ENCODE results near the gene ZEB2.

Gene ZEB2

GRCh38 chr2:144519934-144520731, at the start of gene ZEB2:
TSS of gene ZEB2 (minus strand) at chr2:144520119. CDS start at chr2:144517350, 2,769 bp downstream.
- DNase-seq = no peak

DNA sequence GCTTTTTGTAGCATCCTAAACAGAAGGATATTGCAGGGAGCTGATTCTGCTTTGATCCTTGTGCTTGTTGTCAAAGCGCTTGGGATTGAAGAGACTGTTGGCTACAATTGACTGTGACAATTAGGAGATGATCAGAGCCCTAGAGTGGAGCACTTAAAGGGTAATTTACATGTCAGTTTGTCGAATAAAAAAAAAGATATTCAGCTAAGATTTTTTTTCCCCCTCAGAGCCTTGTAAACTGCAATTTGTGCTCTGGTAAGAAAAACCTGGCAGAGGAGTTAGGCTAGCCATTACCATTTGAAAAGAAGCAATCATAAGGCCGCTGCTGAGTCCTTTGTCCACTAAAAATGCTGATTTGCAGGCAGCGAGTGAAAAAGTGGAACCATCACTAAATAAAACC, 47.8 kb upstream of the ZEB2 start:
- DNase-seq = no peak

- no peak for DNase-seq
These were observed 46.5 kb upstream of the ZEB2 start for GRCh38 chr2:144566448-144566847.

GRCh38 chr2:144560251-144560650, 40.3 kb upstream of the ZEB2 start:
- DNase-seq = no peak

GRCh38 chr2:144559681-144560080, 39.8 kb upstream of the ZEB2 start:
- DNase-seq = no peak

- no peak for DNase-seq
These were observed 39.3 kb upstream of the ZEB2 start for GRCh38 chr2:144559242-144559641.

- DNase-seq = no peak
These were observed 34.7 kb upstream of the ZEB2 start for GRCh38 chr2:144554492-144555210.

GRCh38 chr2:144553379-144553778, 33.5 kb upstream of the ZEB2 start:
- DNase-seq = no peak

DNA sequence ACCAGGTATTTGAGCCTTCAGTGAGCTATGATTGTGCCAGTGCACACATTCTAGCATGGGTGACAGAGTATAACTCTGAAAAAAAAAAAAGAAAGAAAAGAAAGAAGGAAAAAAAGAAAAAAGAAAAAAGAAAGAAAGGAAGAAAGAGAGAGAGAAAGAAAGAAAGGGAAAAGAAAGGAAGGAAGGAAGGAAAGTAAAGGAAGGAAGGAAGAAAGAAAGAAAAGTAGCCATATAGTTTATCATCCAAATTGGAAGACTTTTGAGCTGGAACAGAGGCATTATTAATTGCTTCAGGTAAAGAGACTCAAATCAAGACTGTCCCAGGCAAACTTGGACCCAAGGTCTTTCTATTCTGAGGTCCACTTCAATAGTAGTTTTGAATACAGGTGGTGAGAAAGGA, 32.9 kb upstream of the ZEB2 start:
- no peak for DNase-seq

GRCh38 chr2:144550911-144551310, 31.0 kb upstream of the ZEB2 start:
- no peak for DNase-seq

DNA sequence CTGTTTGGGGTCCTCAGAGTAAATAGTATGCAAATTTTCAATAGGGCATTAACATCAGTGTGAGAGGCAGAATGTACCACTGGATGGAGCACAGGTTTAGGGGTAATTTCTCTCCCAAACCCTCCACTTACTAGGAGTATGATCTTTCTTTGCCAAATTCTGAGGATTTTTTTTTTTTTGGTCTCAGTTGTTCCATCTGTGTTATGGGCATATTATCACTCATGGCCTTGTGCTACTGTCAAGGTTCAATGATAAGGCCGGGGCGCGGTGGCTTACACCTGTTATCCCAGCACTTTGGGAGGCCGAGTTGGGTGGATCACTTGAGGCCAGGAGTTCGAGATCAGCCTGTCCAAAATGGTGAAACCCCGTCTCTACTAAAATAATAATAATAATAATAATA, 30.2 kb upstream of the ZEB2 start:
- DNase-seq = no peak

- DNase-seq = no peak
These were observed 28.7 kb upstream of the ZEB2 start for GRCh38 chr2:144548532-144549191.

GRCh38 chr2:144548088-144548487, 28.2 kb upstream of the ZEB2 start:
- DNase-seq = no peak

- no peak for DNase-seq
These were observed 27.6 kb upstream of the ZEB2 start for GRCh38 chr2:144547494-144547893.

DNA sequence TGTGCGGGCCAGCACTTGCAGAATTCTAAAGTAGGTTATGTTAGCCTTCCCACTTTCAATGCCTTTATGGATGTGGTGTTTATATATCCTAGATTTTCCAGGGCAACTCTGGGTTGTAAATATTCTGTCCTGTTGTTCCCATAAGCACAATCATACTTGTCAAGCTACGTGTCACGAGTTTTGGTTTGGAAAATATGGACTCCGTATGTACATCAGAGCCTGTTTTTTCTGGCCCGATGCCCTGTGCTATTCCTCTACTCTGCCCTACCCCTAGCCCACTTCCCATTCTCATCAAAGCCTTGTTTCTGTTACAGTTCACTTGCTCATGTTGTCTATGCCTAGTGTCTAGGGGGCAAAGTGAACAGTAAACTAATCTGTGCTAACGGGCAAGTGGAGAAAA, 27.0 kb upstream of the ZEB2 start:
- DNase-seq = no peak

DNA sequence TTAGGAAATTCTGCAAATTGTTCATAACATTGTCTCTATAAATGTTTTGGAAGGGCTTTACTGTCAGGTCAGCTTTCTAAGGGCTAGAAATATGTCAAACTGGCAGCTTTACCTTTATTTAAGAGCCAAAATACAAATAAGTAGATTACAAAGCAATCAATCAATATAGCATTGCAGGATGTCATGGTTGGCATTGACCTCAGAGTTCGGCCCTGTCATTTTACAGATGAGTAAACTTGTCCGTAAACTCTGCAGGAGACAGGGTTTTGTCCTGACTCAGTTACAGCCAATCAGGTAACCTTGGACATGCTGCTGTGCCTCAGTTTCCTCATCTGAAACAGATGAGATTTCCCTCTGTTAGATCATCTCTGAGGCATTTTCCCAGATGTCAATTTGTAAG, 25.9 kb upstream of the ZEB2 start:
- DNase-seq = no peak

DNA sequence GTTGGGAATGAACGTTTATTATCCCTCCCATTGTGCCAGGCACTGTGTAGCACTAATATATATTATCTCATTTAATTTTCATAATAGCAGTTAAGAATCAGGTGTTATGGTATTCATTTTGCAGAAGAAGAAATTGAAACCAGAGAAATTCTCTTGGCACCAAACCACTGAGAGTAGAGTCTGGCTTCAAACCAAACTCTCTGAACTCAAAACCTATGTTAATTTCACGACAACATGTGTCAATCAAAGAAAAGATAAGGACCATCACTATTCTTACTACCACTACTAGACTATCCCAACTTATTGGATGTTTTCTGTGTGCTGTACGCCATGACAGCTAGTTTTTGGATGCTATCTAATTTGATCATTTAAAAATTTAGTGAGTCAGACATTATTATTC, 24.1 kb upstream of the ZEB2 start:
- DNase-seq = no peak

GRCh38 chr2:144541396-144541795, 21.5 kb upstream of the ZEB2 start:
- no peak for DNase-seq

DNA sequence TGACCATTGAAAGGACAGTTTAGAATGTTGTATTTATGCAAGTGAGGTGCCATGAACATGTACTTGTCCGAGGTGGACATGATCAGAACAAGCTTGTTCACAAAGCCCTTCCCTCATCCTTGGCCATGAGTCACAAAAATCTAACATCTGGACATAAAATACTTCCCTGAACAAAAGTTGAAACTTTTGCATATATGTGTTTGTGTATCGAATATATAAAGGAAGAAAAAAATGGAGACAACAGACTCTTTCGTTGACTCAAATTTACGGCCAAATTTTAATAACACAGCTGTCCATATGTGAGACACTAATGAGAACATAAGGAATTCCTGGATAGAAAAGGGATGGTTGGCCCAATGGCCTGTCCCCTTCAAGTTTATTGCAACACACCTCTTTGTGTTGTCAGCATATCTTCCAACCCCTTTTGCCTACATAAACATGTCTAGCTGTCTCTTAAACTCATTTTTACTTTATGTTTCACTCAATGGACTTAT, 19.4 kb upstream of the ZEB2 start:
- DNase-seq = no peak

DNA sequence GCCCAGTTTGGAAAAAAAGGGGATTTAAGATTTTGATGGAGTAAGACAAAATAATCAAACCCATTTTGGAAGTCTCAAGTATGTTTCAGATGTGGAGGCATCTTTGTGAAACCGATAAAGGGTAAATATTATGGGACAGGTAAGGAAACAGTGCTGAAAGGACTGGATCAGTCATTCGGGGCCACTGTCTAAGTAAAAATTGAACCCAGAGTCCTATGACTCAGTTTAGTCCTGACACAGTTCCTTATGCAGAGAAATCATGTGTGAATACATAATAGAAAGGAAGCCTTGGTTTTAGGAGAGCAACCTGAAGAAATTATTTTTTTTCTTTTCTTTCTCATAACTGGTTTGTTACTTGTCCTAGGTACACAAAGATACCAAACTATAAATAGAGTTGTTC, 15.4 kb upstream of the ZEB2 start:
- DNase-seq = no peak

GRCh38 chr2:144533221-144533620, 13.3 kb upstream of the ZEB2 start:
- DNase-seq = no peak

GRCh38 chr2:144530596-144530995, 10.7 kb upstream of the ZEB2 start:
- DNase-seq = no peak

DNA sequence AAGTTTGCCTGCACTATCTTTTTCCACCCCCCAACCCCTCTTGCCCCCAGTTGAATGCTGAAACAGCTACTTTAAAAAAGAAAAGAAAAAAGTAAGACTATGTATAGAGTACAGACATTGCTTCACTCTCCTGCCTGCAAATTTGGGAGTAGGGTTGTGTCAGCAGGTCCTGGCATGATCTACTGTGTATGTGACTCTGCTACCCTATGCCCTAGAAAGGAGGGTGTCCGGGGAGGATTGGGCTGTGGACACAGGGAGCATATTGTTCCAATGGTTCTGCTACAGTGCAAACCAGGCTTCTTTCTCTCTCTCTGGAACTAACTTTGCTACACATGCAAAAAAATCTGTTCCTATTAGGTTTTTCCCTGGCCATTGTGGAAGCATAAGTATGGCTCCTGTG, 9.9 kb upstream of the ZEB2 start:
- no peak for DNase-seq

DNA sequence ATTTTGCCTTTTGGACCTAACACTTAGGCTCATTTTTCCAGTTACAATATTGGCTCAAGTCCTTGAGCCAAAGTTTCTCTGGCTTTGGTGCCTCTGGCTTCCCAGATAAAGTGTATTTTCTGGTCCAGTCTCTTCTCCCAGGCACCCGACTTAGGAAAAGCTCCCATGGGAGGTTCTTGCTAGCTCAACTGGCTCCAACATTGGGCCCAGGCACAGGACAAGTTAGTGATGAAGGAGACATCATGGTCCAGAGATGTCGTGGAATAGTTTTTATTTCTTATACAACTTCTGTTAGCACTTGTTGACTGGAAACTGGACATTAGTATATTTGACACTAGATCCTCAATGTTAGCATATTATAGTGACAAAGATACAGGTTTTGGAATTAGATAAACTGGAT, 8.2 kb upstream of the ZEB2 start:
- no peak for DNase-seq

All from activated CD4-positive, alpha-beta T cell treated with anti-CD3 and anti-CD28 coated beads, Interleukin-2, amount 50 U/mL, for 1 hour (primary cell).